M059J (cell line): ENCODE measurements around the gene ZEB2. TPM values are rescaled to one million over a fixed set of nuclear protein-coding genes. Genes with fewer than 3 reads are reported as not detected.

Experiments
- DNase-seq: peaks from one replicate; pipeline ENCODE4 v3.0.0-alpha.2; 2012; ENCODE audit warnings: low read depth
- total RNA-seq: library from RNA; depleted of rRNA; stranded (reverse); fragments of >200 nt; shearing (Covaris generic); gene quantifications from 2 replicates; pipeline ENCODE4 v1.2.3, GENCODE V29; 2014; rRNA removed

ZEB2 gene
- 10.7 and 15.9 TPM in 2 replicates for total RNA-seq

DNA sequence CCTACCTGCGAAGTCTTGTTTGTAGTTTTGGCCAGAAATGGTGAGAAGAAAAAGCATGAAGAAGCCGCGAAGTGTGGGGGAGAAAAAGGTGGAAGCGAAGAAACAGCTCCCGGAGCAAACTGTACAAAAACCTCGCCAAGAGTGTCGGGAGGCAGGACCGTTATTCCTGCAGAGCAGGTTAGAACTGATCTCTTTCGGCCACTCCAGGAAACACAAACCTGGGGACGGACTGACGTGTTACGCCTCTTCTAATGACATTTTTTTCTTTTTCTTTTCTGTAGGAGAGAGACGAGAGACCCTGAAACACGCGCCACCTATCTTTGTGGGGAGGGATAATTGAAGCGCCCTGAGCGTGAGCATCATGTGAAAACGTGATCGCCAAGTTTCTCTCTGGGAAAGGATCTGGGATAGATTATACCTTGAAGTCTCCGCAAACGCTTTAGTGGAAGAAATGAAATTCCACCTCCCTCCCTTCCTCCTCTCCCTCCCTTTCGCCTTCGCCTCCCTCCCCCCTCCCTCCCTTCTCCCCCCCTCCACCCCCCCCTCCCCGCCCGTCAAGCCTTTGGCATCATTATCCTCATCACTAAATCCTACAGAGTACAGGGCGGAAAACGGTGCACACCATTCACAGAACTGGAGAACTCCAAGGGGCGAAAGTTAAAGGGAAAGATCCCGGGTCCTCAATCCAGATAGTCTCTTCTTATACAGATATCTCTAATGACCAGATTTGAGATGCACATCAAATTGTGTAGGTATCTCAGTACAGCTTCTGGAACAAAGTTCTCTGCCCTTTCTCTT, at the start of gene ZEB2:
ZEB2 (minus strand) TSS at position 186 of the 798 bp plus-strand sequence. CDS start 2,769 bp downstream, outside the sequence.
- DNase-seq = peak; percentile 85

DNA sequence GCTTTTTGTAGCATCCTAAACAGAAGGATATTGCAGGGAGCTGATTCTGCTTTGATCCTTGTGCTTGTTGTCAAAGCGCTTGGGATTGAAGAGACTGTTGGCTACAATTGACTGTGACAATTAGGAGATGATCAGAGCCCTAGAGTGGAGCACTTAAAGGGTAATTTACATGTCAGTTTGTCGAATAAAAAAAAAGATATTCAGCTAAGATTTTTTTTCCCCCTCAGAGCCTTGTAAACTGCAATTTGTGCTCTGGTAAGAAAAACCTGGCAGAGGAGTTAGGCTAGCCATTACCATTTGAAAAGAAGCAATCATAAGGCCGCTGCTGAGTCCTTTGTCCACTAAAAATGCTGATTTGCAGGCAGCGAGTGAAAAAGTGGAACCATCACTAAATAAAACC, 47.8 kb upstream of the ZEB2 start:
- no peak for DNase-seq

DNA sequence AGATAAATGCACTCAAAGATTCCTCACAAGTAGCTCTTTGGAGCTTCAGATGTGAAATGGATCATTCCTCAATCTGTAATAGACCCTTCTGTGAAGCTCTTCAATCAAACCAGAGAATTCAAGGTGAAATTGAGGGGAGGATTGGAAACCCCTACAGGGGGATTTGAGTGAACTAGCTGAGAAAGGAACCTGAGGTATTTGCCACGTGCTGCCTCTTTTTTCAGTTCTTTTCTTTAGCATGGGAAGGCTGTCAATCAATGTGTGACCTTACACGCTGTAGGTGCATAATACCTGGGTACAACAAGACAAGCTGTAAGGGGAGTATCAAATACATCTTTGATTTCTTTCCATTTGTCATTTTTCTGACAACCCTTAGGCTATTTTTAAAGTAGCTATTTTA, 46.5 kb upstream of the ZEB2 start:
- no peak for DNase-seq

DNA sequence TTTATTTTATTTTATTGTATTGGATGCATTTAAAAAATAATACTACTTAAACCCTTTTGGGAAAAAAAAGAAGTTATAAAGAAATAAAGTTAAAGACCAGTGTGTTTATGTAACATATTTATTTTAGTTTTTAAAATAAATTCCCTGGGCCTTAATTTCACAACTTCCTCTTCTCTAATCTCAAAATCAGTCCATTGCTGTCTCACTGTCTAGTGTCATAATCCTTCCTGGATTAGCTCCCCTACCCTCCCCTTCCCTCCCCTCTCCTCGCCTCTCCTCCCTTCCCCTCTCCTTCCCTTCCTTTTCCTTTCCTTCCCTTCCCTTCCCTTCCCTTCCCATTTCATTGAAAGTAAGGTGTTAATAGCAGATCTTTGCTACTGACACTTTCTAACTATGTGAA, 40.3 kb upstream of the ZEB2 start:
- DNase-seq = no peak

DNA sequence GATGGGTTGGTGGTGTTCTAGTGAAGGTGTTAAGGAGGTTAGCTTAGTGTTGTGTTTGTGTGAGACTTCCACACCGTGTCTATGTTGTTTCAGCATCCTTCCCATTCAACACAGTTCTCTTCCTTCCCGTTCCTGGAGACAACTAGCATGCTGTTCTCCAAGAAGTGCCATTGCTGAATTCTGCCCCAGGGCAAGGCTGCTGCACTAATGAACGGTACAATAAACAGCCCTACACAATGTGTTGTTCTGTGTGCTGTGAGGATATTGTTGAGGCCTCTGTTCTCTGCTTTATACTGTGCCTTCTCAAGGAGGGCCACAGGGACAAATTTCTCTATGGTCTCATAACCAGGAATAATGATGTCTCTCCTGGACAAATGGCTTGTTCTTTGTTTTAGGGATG, 39.8 kb upstream of the ZEB2 start:
- DNase-seq = no peak

DNA sequence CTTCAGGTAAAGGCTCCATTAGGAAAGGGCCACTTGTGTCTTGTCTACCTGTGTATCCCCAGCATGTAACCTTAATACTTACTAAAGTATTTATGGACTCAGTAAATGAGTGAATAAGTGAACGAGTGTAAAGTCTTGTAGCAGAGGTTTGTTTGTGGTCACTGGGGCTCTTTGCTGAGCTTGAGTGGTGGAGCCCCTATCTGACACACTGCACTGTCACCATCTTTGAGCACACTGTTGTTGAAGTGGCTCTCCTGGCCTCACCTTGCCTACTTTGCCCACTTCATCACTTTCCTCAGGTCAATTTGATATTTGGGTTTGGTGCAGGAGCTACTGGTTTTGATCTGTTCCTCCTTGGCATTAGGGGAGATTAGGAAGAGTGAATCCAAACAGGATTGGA, 39.3 kb upstream of the ZEB2 start:
- no peak for DNase-seq

DNA sequence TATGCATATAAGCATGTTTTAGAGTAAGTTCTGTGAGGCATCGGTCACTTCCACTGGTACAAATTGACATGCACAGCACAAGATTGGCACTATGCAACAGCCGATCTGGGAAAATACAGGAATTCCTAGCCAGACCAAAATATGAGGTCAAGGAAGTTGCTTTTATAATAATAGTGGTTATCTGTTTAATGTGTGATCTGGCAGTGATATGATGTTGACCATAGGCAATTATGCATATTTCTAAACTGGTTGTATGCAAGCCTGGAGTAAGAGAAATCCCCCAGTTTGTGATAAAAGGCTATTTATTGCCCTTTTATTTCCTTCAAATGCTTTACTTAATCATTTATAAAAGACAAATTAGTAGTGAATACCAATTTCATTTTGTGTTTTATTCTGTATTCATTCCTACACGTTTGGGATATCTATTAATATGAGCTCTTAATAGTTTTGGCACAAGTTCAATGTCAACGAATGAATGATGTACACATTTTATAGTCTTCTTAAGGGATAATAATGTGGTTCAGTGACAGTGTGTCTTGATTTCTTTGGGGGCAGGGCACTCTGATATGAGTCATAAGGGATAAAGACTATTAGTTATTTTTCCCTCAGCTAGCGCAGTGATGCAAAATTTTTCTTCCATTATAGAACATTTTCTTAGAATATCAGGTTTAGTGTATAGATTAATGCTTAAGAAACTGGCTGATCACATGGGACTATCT, 34.7 kb upstream of the ZEB2 start:
- no peak for DNase-seq

DNA sequence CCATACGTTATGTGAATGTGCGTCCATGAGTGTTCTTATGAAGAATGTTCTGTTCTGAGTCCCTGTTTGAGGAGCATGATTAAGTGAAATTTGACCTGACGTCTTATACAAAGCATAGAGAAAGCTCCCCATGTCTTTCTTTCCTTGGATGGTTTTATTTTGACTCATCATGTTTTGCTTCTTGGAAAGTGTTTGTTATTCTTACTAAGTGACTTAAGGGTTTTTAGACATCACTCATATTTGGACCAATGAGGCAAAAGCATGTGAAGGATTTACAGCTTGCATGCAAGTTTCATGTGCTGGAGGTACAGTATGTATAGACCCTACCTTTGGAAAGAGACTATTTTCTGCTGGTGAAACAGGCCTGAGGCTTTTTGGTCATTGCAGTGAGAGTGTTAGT, 33.5 kb upstream of the ZEB2 start:
- peak; percentile 90 for DNase-seq

DNA sequence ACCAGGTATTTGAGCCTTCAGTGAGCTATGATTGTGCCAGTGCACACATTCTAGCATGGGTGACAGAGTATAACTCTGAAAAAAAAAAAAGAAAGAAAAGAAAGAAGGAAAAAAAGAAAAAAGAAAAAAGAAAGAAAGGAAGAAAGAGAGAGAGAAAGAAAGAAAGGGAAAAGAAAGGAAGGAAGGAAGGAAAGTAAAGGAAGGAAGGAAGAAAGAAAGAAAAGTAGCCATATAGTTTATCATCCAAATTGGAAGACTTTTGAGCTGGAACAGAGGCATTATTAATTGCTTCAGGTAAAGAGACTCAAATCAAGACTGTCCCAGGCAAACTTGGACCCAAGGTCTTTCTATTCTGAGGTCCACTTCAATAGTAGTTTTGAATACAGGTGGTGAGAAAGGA, 32.9 kb upstream of the ZEB2 start:
- no peak for DNase-seq

DNA sequence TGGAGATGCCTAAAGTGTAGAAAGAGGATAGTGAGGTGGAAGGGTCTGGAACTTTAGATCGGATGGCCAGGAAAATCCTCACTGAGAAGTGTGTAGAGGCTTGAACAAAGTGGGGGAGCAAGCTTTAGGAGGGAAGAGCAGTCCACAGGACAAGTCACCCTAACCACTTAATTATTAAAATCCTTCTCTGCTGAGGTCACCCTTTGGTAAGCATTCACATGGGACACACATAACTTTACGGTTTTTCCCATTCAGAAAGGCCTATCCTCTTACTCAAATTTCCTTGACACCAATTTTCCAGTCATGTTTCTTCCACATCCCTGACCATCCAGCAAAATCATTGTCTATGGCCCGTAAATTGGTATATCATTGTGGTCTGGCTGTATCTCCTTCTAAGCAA, 31.0 kb upstream of the ZEB2 start:
- DNase-seq = peak; percentile 73

DNA sequence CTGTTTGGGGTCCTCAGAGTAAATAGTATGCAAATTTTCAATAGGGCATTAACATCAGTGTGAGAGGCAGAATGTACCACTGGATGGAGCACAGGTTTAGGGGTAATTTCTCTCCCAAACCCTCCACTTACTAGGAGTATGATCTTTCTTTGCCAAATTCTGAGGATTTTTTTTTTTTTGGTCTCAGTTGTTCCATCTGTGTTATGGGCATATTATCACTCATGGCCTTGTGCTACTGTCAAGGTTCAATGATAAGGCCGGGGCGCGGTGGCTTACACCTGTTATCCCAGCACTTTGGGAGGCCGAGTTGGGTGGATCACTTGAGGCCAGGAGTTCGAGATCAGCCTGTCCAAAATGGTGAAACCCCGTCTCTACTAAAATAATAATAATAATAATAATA, 30.2 kb upstream of the ZEB2 start:
- DNase-seq = no peak

DNA sequence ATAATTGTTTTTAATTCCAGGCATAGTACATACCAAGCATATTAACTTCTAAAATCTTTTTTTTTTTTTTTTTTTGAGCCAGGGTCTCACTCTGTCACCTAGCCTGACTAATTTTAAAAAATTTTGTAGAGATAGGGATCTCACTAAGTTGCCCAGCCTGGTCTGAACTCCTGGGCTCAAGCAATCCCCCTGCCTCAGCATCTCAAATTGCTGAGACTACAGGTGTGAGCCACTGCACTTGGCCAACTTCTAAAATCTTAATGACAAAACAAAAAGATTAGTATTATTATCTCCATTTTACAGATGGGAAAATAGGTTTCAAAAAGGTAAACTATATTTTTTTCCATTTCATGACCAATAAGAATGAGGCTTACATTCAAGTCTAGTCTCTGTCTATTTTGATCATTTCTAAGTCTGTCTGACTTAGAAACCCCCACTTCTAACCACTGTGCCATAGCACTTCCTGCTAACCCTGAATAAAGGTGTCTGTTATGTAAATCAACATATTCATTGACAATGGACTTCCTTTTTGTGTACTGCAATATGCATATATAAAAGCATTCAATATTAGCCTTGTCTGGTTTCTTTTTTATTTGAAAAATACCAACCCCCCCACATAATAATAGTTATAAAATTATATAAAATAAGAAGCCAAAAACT, 28.7 kb upstream of the ZEB2 start:
- no peak for DNase-seq

DNA sequence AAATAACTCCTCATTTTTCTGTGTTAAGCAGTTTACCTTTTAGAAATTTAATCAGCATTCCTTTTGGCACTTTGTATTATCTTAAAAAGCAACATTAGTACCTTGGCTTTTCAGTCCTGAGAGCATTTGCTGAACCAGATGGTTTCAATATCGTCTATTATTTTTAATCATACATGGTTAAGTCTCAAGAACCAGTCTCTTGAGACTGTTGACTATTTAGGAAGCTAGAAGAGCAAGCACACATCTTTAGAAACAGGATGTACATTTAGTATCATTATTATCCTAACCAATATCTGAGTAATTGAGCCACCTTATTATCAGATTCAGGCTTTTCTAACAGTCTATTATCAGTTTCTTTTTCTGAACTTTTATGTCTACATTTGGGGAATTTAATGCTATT, 28.2 kb upstream of the ZEB2 start:
- no peak for DNase-seq

DNA sequence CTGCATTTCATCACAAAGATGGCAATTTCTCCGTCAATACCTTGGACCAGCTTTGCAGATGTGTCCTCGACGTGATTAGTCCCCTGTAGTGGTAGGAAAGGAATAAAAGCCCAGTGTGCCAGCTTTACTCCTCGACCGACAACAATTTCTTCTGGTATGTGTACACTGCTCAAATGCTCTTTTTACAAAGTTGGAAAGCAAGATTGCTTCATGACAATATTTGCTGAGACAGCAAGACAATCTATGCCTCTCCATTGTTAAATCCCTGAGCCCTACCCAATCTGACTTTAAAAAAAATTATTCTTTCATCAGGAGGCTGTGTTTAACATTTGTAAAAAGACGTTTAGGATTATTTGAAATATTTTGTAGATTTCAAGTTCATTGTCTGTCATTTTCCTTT, 27.6 kb upstream of the ZEB2 start:
- DNase-seq = no peak

DNA sequence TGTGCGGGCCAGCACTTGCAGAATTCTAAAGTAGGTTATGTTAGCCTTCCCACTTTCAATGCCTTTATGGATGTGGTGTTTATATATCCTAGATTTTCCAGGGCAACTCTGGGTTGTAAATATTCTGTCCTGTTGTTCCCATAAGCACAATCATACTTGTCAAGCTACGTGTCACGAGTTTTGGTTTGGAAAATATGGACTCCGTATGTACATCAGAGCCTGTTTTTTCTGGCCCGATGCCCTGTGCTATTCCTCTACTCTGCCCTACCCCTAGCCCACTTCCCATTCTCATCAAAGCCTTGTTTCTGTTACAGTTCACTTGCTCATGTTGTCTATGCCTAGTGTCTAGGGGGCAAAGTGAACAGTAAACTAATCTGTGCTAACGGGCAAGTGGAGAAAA, 27.0 kb upstream of the ZEB2 start:
- DNase-seq = no peak

DNA sequence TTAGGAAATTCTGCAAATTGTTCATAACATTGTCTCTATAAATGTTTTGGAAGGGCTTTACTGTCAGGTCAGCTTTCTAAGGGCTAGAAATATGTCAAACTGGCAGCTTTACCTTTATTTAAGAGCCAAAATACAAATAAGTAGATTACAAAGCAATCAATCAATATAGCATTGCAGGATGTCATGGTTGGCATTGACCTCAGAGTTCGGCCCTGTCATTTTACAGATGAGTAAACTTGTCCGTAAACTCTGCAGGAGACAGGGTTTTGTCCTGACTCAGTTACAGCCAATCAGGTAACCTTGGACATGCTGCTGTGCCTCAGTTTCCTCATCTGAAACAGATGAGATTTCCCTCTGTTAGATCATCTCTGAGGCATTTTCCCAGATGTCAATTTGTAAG, 25.9 kb upstream of the ZEB2 start:
- no peak for DNase-seq

DNA sequence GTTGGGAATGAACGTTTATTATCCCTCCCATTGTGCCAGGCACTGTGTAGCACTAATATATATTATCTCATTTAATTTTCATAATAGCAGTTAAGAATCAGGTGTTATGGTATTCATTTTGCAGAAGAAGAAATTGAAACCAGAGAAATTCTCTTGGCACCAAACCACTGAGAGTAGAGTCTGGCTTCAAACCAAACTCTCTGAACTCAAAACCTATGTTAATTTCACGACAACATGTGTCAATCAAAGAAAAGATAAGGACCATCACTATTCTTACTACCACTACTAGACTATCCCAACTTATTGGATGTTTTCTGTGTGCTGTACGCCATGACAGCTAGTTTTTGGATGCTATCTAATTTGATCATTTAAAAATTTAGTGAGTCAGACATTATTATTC, 24.1 kb upstream of the ZEB2 start:
- DNase-seq = no peak

DNA sequence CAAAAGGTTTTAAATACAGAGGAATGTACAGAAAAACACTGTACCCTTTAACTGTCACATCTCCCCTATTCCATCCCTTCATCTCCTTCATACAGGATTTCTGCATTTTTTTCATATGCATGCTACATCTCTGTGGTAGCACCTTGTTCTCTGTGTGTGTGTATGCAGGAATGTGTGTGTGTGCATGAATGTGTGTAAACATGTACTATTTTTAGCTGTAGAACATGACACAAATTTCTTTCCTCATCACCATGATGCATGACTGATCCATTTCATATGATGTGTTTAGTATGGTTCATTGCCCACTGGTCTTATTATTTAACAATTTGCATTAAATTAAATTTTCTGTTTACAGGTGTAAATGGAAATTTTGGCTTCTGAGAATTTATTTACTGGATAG, 21.5 kb upstream of the ZEB2 start:
- DNase-seq = no peak

DNA sequence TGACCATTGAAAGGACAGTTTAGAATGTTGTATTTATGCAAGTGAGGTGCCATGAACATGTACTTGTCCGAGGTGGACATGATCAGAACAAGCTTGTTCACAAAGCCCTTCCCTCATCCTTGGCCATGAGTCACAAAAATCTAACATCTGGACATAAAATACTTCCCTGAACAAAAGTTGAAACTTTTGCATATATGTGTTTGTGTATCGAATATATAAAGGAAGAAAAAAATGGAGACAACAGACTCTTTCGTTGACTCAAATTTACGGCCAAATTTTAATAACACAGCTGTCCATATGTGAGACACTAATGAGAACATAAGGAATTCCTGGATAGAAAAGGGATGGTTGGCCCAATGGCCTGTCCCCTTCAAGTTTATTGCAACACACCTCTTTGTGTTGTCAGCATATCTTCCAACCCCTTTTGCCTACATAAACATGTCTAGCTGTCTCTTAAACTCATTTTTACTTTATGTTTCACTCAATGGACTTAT, 19.4 kb upstream of the ZEB2 start:
- DNase-seq = no peak

DNA sequence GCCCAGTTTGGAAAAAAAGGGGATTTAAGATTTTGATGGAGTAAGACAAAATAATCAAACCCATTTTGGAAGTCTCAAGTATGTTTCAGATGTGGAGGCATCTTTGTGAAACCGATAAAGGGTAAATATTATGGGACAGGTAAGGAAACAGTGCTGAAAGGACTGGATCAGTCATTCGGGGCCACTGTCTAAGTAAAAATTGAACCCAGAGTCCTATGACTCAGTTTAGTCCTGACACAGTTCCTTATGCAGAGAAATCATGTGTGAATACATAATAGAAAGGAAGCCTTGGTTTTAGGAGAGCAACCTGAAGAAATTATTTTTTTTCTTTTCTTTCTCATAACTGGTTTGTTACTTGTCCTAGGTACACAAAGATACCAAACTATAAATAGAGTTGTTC, 15.4 kb upstream of the ZEB2 start:
- DNase-seq = no peak

DNA sequence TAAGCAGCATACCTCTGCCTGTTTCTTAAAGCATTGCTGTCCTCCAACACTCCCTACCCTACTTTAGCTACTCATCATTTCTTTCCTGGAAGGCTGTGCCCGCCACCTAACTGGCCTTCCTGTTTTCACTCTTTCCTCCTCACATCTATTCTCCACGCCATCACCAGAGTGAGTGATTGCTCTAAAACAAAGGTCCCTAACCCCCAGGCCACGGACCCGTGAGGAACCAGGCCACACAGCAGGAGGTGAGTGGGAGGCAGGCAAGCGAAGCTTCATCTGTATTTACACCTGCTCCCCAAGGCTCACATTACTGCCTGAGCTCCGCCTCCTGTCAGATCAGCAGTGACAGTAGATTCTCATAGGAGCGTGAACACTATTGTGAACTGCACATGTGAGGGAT, 13.3 kb upstream of the ZEB2 start:
- no peak for DNase-seq

DNA sequence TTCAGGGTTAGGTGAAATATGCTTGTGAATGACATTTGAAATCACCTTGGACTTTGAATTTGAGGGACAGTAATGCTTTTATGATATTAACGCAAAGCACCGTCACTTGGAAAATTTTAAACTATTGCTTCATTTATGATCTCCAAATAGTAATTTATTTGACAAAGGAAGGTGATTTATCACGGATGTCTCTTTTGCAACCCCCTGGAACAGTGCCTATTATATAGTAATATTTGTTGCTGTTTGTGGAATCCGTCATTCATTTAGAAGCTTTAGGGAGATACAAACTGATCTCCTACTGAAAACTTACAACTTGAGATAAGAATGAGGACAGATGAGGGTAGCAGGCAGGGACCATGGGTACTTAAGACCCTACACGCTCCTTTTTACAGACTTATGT, 10.7 kb upstream of the ZEB2 start:
- DNase-seq = no peak

DNA sequence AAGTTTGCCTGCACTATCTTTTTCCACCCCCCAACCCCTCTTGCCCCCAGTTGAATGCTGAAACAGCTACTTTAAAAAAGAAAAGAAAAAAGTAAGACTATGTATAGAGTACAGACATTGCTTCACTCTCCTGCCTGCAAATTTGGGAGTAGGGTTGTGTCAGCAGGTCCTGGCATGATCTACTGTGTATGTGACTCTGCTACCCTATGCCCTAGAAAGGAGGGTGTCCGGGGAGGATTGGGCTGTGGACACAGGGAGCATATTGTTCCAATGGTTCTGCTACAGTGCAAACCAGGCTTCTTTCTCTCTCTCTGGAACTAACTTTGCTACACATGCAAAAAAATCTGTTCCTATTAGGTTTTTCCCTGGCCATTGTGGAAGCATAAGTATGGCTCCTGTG, 9.9 kb upstream of the ZEB2 start:
- DNase-seq = no peak
